Lower lobe of right lung (tissue), 2 donors: Measurements from ENCODE around the gene RALY. TPM values are rescaled to one million over a fixed set of nuclear protein-coding genes. Genes with fewer than 3 reads are reported as not detected.

ENCODE experiments used
- ATAC-seq, 2 donors: fragments of 200-7000 bp; cut with Tn5 transposase; one replicate each; pipeline ENCODE4 v1.9.1; 2020 to 2022; ENCODE audit warnings: mild to moderate bottlenecking in 2 of 2, moderate library complexity in 2 of 2
- DNase-seq: peaks from one replicate; pipeline ENCODE4 v3.0.0-alpha.2; 2020
- H3K27ac ChIP-seq: fragments of 200-600 bp; one replicate; pipeline ENCODE4 v1.8.0; 2022
- H3K27me3 ChIP-seq: fragments of 200-600 bp; one replicate; pipeline ENCODE4 v1.8.0; 2022; ENCODE audit warnings: low read depth
- H3K36me3 ChIP-seq: fragments of 200-600 bp; one replicate; pipeline ENCODE4 v1.8.0; 2022; ENCODE audit warnings: mild to moderate bottlenecking
- H3K4me1 ChIP-seq: fragments of 200-600 bp; one replicate; pipeline ENCODE4 v1.8.0; 2022
- H3K4me3 ChIP-seq: fragments of 200-600 bp; one replicate; pipeline ENCODE4 v1.8.0; 2022; ENCODE audit warnings: mild to moderate bottlenecking
- H3K9me3 ChIP-seq: fragments of 200-600 bp; one replicate; pipeline ENCODE4 v1.8.0; 2022
- intact Hi-C: fragments of 100-400 bp; cut with DNase I; formaldehyde crosslinking; loops from one replicate; pipeline ENCODE4 v1.11.0; 2022
- total RNA-seq: library from RNA; stranded (reverse); fragmentation: NEBNext Ultra II Directional; extraction: Animal tissue kit (Norgen Biotek cat#: 25700); gene quantifications from one replicate; pipeline ENCODE4 v1.2.1, GENCODE V29; 2021
- TF ChIP-seq, protein P1 (sequence below): fragments of 200-600 bp; IDR thresholded peaks from one replicate; pipeline ENCODE4 v1.8.0; 2022; ENCODE audit warnings: antibody characterized with exemption, mild to moderate bottlenecking
- donor health status: DM: no; HTN: yes; CAD: no; lungs with severe emphysema.

Gene RALY
- total RNA-seq, 1 donor from 2014 or later = 124 TPM

DNA sequence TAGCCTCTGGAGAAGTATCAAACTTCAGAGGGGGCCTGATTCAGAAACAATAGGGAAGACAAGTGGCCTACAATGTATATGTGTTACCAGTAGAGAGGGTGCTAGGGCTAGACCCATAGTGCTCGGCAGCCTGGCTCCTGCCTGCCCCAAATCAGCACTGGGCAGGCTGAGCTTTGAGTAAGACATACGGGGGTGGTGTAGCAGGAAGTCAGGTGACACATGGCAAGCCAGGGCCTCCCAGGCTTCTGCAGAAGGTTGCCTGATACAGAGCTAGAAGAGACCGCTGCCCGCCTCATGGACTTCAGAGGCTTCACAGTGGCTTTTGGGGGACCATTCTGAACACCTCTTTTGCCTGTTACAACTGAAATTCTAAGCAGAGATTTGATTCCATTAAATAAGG, 43.4 kb downstream of the RALY start:
- Histone ChIP-seq H3K27me3 (no peaks in the 10 kb centered on the region), H3K4me1 (peaks cover 52% of the 10 kb centered on the region), H3K9me3 (no peaks in the 10 kb centered on the region), H3K36me3 (peaks cover 21% of the 10 kb centered on the region), H3K27ac (no peak overlapping the region), H3K4me3 (no peak overlapping the region)
- TF ChIP-seq, protein P1, sequence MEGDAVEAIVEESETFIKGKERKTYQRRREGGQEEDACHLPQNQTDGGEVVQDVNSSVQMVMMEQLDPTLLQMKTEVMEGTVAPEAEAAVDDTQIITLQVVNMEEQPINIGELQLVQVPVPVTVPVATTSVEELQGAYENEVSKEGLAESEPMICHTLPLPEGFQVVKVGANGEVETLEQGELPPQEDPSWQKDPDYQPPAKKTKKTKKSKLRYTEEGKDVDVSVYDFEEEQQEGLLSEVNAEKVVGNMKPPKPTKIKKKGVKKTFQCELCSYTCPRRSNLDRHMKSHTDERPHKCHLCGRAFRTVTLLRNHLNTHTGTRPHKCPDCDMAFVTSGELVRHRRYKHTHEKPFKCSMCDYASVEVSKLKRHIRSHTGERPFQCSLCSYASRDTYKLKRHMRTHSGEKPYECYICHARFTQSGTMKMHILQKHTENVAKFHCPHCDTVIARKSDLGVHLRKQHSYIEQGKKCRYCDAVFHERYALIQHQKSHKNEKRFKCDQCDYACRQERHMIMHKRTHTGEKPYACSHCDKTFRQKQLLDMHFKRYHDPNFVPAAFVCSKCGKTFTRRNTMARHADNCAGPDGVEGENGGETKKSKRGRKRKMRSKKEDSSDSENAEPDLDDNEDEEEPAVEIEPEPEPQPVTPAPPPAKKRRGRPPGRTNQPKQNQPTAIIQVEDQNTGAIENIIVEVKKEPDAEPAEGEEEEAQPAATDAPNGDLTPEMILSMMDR = no peak
- ATAC-seq (peak; percentile 31 to 56), DNase-seq (no peak)
- intact Hi-C loops = no loop called here

DNA sequence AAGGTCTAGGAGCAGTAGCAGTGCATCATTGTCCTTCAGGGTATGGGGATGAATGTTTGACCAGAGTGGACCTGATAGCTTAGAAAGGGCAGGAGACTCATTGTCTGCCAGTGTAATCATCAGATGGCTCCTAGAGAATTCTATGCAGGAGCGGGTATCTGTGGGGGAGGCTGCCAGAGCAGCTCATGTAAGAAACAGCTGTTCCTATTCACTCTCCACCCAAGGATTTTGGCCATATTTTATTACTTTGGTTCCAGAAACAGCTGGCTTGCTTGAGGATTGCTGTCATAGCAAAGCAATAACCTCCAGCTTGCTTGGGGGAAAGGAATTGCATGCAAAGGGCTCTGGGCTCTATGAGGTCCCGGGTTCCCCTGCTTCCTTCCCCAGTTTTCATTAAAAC, 44.1 kb downstream of the RALY start:
- Histone ChIP-seq H3K27me3 (no peaks in the 10 kb centered on the region), H3K9me3 (no peaks in the 10 kb centered on the region), H3K27ac (no peak overlapping the region), H3K36me3 (peaks cover 15% of the 10 kb centered on the region), H3K4me3 (no peak overlapping the region), H3K4me1 (peaks cover 59% of the 10 kb centered on the region)
- intact Hi-C loops = no loop called here
- TF ChIP-seq, protein P1 = no peak
- ATAC-seq = peak; percentile 18 to 40
- DNase-seq = no peak

DNA sequence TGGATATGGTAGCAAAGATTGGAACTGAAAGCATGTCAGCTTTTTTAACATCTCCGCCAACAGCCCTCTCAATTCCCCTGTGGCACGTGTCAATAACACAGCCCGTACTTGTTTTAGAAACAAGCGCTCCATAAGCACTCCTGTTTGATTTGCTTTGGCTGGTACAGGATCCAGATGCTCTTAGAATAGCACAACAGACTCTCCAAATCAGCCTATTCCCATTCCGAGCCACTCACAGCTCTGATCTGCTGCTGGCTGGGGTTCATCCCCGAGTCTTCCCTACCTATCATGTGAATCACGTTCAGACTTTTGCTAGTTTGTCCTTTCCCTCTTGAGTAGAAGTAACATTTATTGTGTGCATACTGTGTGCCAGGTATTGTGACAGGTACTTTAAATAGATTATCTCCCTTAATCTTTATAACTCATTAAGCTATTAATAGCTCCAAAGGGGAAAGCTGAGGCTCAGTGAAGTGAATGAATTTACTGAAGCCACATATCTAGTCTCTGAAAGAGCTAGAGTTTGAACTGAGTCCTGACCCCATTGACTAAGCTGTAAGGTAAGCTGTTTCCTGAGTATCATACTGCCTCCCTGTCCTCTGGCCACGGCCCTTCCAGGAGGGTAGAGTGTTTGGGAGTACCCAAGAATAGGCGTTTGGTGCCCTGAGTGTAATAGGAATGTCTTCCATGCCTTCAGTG, 46.7 kb downstream of the RALY start:
- peaks cover 78% of the 10 kb centered on the region for H3K4me1 ChIP-seq
- intact Hi-C loops = no loop called here
- TF ChIP-seq, protein P1 = no peak

DNA sequence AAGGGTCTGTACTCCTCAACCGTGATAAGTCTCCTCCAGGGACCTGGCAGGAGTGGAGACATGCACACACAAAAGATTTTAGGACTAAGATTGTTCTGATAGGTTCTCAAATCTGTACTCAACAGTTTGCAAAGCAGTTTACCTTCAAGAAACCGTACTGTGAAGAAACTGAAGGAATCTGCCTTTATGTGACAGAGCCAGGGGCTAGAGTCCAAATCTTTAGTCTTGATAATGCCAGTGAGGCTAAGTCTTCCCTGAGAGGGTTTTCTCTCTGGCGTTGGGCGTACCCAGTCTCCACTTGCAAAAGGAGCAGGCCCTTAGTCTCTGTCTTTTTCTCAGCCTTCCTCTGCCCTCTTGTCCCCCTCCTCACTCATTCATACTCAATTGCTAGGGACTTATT, 47.5 kb downstream of the RALY start:
- H3K9me3 ChIP-seq = no peaks in the 10 kb centered on the region
- H3K27me3 ChIP-seq = no peaks in the 10 kb centered on the region
- no peak for ATAC-seq
- no peak overlapping the region for H3K27ac ChIP-seq
- H3K4me1 ChIP-seq = peaks cover 86% of the 10 kb centered on the region
- H3K4me3 ChIP-seq = no peak overlapping the region
- no peak for DNase-seq
- no peaks in the 10 kb centered on the region for H3K36me3 ChIP-seq
- TF ChIP-seq, protein P1 = no peak
- intact Hi-C loops = no loop called here

More for the DNA sequence above, 46.7 kb downstream of the RALY start:
- H3K27me3 ChIP-seq = no peaks in the 10 kb centered on the region
- H3K9me3 ChIP-seq = no peaks in the 10 kb centered on the region
- ATAC-seq (peak; percentile 71 to 80), DNase-seq (no peak)
- no peak overlapping the region for H3K4me3 ChIP-seq
- no peak overlapping the region for H3K27ac ChIP-seq
- H3K36me3 ChIP-seq = no peaks in the 10 kb centered on the region

DNA sequence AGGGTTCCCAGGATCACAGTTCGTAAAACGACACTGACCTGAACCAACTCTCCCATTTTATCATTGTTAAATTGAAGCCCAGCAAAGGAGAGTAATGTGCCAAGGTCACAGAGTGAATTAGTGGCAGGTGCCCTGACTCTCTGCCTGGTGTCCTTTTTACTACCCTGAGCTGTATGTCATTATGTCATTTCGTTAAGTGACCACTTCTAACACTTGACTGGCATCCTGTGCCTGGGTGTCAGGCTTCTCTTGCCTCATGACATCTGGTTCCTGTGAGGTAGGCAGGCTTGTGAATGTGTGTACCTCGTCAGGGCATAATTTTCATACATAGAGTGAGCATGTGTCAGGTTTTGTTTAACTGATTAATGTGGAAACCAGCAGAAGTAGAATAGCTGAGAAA, 48.6 kb downstream of the RALY start:
- no peaks in the 10 kb centered on the region for H3K36me3 ChIP-seq
- H3K27me3 ChIP-seq = no peaks in the 10 kb centered on the region
- intact Hi-C loops = no loop called here
- peaks cover 90% of the 10 kb centered on the region for H3K4me1 ChIP-seq
- no peak overlapping the region for H3K4me3 ChIP-seq
- no peaks in the 10 kb centered on the region for H3K9me3 ChIP-seq
- DNase-seq = no peak
- TF ChIP-seq, protein P1 = no peak
- peak; percentile 20 to 43 for ATAC-seq
- H3K27ac ChIP-seq = no peak overlapping the region
